ENCODE data around the gene OSR1. TPM values are rescaled to one million over a fixed set of nuclear protein-coding genes. Genes with fewer than 3 reads are reported as not detected.

OSR1 gene
- total and polyA plus RNA-seq, 2 experiments from 2014 or later, result 0.24 TPM; not detected in 1

- H3K4me3 ChIP-seq, result no peak overlapping the region
- Mint-ChIP-seq H3K27me3 (ENCODE audit: insufficient read depth, low read depth, poor library complexity) (no peaks in the 10 kb centered on the region), H3K36me3 (ENCODE audit: low read depth) (no peaks in the 10 kb centered on the region), H3K27ac (no peak overlapping the region), H3K9me3 (no peaks in the 10 kb centered on the region), H3K4me1 (no peaks in the 10 kb centered on the region), H3K4me3 (no peak overlapping the region)
- H3K4me1 ChIP-seq (ENCODE audit: insufficient read depth), result no peaks in the 10 kb centered on the region
- DNase-seq (ENCODE audit: low spot score) (no peak), ATAC-seq (no peak)
- no peaks in the 10 kb centered on the region for H3F3A ChIP-seq (replicated peaks; ENCODE audit: low read depth)
- no peak for TF ChIP-seq EZH2 (IDR thresholded peaks at IDR 0.05; ENCODE audit: low read depth, unreplicated experiment)
- TF ChIP-seq STAT1 (IDR thresholded peaks at IDR 0.05; ENCODE audit: unreplicated experiment), result no peak
- TF ChIP-seq POLR2AphosphoS5 (IDR thresholded peaks at IDR 0.05; ENCODE audit: low read depth), result no peak
- no peak for TF ChIP-seq NANOG (IDR thresholded peaks at IDR 0.05; ENCODE audit: borderline replicate concordance)
- no peak for TF ChIP-seq ZNF462 (CRISPR knock-in tag; IDR thresholded peaks at IDR 0.05)
- TF ChIP-seq CREB1 (CRISPR knock-in tag; IDR thresholded peaks at IDR 0.05; ENCODE audit: low read depth), result no peak
- TF ChIP-seq JUNB (IDR thresholded peaks at IDR 0.05; ENCODE audit: unreplicated experiment), result no peak
- TF ChIP-seq CTCF (conservative IDR thresholded peaks at IDR 0.05; ENCODE audit: low read depth in 2 of 2), result no peak
- no peak for TF ChIP-seq REST (IDR thresholded peaks at IDR 0.05; ENCODE audit: unreplicated experiment)
- H3K4me2 ChIP-seq, result no peak overlapping the region
- H3K9me2 ChIP-seq (ENCODE audit: insufficient read depth), result no peaks in the 10 kb centered on the region
- H3K27ac ChIP-seq (ENCODE audit: low read depth), result no peak overlapping the region
- H2AFZ ChIP-seq, result no peak overlapping the region
- H4K20me1 ChIP-seq (replicated peaks; ENCODE audit: insufficient read depth), result 0 out of 2 replicates have a peak, but pooled peaks cover 2% of the 10 kb centered on the region
- H3K27me3 ChIP-seq (ENCODE audit: insufficient read depth), result no peaks in the 10 kb centered on the region
- H3K36me3 ChIP-seq (ENCODE audit: insufficient read depth), result no peaks in the 10 kb centered on the region
- no peaks in the 10 kb centered on the region for H3K79me2 ChIP-seq (replicated peaks; ENCODE audit: insufficient read depth)
Observed at GRCh38 chr2:19332503-19332902, 25.9 kb downstream of the OSR1 start.

Measured in GM23338 (cell line).